ENCODE results near the gene PXYLP1. TPM values are rescaled to one million over a fixed set of nuclear protein-coding genes. Genes with fewer than 3 reads are reported as not detected.

PXYLP1 gene
- total RNA-seq, 1 experiment from 2014 or later = 5.6 TPM

- DNase-seq (ENCODE audit: low spot score) = no peak
Measured at GRCh38 chr3:141228395-141228794, 3.2 kb upstream of the PXYLP1 start.

DNA sequence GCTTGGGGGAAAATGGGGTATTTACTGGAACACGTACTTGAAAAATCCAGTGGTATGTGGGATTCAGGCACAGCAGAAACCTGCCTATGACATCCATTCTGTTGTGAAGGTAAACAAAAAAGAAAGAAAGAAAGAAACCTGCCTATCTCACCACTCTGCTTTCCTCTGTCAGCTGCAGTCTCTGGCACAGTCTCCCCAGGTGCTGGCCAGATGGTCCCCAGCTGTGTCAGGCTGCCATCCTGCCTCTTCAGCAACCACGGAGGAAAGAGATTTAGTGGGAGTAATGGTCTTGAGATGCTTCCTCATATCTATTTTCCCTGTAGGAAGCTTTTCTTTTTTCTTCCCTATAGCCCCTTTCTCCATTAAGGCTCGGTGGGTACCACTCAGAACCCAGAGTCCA, 2.5 kb upstream of the PXYLP1 start:
- no peak for DNase-seq (ENCODE audit: low spot score)

GRCh38 chr3:141230293-141230692, 1.3 kb upstream of the PXYLP1 start:
- no peak for DNase-seq (ENCODE audit: low spot score)

DNA sequence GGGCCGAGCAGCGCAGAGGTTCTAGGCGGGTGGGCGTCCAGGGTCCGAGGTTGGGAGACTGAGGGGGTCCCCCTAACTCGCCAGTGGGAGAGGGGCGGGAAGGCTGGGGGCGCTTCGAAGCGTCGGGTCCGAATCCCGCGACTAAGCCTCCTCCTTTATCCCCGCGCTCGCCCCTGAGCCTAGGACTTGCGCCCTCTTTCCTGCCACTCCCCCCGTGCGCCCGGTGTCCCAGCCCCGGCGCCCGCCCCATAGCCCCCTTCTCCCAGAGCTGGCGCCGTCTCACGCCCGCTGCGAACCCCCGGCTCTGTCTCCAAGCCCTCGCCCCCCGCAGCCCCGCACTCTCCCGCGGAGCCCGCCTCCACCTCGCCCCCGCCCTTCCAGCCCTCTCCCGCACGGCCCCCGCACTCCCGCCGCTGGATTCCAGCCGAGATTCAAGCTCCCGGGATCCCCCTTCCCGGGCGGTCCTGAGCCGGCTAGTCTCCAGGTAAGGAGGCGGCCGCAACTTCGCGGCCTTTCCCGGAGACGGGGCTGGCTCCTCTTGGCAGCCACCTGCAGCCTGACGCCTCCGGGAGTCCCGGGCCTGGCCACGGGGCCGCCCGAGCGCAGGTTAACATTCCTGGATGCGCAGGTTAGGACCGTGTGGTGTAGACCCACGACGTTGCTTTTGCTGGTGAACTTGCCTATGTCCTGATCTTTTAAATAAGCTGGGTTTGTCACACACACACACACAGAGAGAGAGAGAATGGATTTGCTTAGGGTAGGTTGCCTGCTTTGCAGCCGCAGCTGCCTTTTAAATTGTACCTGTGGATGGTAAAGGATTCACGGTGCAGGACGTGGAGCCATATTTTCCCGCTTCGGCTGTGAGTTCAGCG, 563 bp downstream of the PXYLP1 start:
- DNase-seq (ENCODE audit: low spot score) = no peak

GRCh38 chr3:141233457-141234161, 2.0 kb downstream of the PXYLP1 start:
- no peak for DNase-seq (ENCODE audit: low spot score)

DNA sequence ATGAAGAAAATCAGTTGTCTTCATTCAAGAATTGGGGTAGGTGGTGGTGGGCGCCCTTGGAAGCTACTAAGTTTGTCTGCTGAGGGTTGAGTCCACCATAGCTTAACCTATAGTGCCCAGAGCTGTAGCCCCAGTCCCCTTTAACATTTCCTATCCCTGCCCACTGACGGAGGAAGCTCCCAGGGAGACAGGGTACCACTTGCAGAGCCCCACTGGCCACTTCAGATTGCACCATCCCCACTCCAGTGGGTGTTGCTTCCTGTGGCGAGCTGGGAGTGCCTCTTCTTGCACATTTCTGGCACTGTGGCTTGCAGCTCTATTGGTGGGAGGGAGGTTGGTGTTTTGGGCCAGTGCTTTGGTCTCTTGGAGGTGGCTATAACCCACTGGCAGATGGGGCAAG, 2.7 kb downstream of the PXYLP1 start:
- DNase-seq (ENCODE audit: low spot score) = no peak

GRCh38 chr3:141235661-141236171, 4.1 kb downstream of the PXYLP1 start:
- DNase-seq (ENCODE audit: low spot score) = no peak

GRCh38 chr3:141236361-141236760, 4.7 kb downstream of the PXYLP1 start:
- DNase-seq (ENCODE audit: low spot score) = no peak

- DNase-seq (ENCODE audit: low spot score) = peak; percentile 27
Measured at GRCh38 chr3:141237701-141238521, 6.3 kb downstream of the PXYLP1 start.

- DNase-seq (ENCODE audit: low spot score) = no peak
Measured at GRCh38 chr3:141239511-141240281, 8.1 kb downstream of the PXYLP1 start.

GRCh38 chr3:141240286-141240685, 8.7 kb downstream of the PXYLP1 start:
- peak; percentile 15 for DNase-seq (ENCODE audit: low spot score)

DNA sequence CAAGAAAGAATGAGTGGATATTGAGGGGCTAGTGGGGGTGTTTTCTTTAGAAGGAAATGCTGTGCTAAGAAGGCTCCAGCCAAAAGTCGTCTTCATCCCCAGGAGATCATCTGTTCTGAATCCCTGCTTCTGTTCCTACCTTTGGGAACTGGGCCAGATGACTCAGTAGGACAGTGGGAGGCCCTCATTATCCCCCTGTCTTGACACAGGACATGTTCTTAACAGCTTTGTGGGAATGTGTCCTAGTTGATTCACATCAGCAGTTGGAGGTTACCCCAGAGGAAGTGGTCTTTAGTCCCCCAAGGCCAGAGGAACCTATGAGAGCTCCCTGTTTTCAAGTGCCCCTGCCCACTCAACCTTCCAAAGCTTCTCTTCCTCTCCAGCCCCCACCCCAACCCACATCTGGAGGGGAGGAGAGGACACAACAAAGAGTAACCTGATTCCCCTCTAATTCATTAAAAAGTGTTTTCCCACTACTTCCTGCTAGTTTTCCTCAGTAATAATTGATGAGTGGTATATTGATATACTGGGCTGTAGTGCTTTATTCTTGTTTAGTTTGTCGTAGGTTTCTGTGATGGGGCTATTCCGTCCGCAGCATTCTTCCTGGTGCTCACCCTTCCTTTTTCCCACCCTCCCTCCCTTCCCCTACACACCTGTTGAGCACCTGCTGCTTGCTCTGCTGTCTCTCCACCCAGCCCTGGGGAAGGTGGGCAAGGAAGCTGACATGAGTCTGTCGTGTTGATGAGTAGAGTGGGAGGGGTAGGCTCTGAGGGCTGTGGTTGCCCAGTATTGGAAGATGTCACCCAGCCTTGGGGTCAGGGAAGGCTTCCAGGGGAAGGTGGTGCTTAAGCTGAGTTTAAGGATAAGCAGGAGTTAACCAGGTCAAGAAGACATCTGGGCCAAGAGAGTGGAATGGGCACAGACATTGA, 9.3 kb downstream of the PXYLP1 start:
- DNase-seq (ENCODE audit: low spot score) = peak; percentile 49

DNA sequence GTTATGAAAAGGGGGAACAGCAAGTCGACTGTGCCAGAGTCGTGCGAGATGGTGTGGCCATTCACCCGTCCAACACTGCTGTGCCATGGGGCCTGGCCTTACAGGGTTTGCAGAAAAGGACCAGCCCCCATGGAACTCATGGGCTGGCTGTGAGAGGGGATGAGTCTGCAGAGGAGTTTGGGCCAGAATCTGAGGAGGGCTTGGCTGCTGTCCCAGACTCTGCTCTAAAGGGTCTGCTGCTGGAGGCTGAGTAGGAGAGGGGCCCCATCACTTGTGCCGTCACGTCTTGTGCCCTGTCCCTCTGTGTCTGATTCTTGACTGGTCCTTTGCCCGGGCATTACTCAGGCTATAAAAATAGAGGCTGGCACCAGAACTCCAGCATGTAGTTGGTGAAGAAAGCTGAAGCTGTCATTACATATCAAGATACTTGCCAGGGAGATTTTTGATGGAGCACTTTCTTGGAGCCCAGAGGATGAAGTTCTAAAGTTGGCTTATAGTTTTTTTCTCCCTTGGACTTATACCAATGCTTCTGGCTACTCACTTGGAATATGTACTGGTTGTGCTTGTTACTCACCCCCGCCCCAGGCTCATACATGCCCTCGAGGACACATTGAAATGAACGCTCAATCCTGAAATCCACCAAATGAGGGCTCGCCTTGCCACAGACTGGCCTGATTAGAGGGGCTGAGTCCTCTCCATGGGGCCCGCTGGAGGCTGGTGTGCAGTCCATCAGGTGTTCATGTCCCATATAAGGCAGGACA, 10.2 kb downstream of the PXYLP1 start:
- DNase-seq (ENCODE audit: low spot score) = no peak

DNA sequence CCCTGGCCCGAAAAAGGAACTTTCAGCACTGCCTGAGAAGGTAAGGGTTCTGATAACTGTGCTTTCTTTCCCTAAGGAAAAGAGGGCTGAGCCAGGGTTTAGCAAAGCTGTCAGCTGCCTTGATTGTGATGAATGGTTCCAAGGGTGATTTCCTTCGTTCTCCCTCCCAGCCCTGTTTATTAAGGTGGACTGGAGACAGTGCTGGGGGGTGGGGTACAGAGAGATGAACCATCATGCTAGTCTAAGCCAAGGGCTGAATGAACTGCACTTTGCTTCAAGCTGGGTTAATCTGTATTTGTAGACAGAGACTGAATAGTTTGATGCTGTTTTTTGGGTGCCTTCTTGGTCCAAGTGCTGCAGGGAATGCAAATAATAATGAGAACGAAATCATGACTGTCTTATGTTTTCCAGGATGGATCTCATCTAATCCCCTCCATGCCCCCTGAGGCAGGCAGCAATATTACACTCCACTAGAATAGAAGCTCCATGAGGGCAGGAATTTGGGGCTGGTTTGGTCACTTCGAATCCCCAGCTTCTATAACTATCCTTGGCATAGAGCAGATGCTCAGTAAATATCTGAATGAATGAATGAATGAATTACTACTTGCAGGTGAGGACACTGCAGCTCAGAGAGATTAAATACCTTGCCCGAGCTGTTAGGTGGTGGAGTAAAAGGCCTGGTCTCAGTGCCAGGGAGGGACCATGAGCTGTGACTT, 10.9 kb downstream of the PXYLP1 start:
- DNase-seq (ENCODE audit: low spot score) = no peak

GRCh38 chr3:141243271-141243707, 11.7 kb downstream of the PXYLP1 start:
- peak; percentile 75 for DNase-seq (ENCODE audit: low spot score)

- no peak for DNase-seq (ENCODE audit: low spot score)
Measured at GRCh38 chr3:141246224-141246957, 14.8 kb downstream of the PXYLP1 start.

DNA sequence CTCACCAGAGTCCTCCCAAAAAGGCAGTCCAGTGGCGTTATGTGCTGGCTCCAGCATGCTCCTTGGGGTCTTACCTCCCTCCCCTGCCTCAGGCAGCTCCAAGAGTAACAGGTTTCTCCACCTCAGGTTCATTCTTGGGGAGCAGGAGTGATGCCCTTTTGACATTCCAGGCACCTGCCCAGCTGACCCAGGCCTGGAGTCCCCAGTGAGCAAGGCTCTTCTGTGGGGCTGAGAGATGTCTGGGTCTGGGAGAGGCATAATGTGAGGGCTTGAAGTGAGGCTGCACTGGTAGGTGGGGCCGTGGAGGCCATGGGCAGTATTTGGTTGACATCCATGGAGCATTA, 15.3 kb downstream of the PXYLP1 start:
- DNase-seq (ENCODE audit: low spot score) = no peak

GRCh38 chr3:141248064-141248463, 16.4 kb downstream of the PXYLP1 start:
- no peak for DNase-seq (ENCODE audit: low spot score)
